GM21529 (cell line): ENCODE measurements around the gene SCPEP1.
"Not testable (repeated sequence)": the region's sequence is repeated elsewhere in the genome, so short reads cannot be mapped to it uniquely, and the experiment has no call there.

Source experiments
- ATAC-seq: cut with Tn5 transposase; IDR thresholded peaks from one replicate; pipeline ENCODE4 v1.9.1; 2021; ENCODE audit not compliant: unreplicated experiment

The SCPEP1 gene

DNA sequence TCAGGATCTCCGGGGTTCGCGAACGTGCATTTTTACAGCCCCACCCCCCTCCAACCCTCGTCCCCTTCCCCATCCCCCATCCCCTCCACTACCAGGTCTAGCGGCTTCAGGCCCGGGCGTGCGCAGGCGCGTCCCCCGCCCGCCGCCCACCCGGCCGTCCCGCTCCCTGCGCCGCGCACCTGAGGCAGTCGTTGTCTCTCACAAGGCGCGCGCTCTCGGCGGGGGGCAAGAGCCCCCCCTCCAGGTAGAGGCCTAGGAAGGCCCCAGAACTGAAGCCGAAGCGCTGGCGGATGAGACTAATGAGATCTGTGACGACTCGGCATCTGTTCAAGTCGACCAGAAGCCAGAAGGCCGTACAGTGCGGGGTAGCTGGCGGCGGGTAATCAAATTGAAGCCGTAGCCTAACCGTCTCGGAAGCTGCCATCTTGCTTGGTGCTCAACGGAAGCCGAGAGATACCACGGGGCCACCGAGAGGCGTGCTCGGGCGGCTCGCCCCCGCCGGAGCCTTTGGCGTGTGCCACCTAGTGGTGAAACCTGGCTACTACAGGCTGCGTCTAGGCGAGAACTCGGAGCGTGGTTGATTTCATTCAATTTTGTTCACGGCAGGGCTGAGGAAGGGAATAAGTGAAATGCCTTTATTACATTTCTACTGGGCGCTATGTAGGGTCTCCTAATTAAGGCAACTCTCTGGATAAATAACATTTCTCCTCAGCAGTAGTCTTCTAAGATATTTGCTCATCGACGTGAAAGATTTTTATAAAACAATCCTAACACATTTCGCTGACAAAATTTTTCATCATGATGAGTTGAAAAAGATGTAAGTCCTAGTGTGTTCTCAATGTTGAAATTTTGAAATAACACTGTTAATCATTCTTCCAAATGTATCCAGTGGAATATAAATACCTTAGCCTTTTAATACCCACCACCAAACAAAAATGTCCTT lies 17.1 kb upstream of the SCPEP1 start, which contains the start of gene COIL:
COIL (minus strand) TSS at position 455 of the 943 bp plus-strand sequence; CDS start at position 424, 31 bp downstream.
- peak; percentile 96 for ATAC-seq

DNA sequence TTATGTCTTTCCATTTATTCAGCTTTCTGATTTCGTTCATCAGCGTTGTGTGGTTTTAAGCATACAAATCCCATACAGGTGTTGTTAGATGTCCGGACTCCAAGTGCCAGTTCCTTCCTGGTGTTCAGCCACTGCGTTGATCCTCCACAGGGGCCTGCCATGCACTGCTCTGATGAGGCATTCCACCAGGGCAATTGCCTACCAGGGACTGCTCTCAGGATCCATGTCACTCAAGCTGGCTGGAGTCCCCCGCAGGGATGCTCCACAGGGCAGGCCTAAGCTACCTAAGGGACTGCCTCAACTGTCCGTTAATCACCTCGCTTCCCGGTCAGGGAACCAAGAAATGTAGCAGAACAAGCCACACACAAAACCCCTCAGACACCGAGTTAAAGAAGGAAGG lies 12.7 kb upstream of the SCPEP1 start:
- not testable (repeated sequence) for ATAC-seq

DNA sequence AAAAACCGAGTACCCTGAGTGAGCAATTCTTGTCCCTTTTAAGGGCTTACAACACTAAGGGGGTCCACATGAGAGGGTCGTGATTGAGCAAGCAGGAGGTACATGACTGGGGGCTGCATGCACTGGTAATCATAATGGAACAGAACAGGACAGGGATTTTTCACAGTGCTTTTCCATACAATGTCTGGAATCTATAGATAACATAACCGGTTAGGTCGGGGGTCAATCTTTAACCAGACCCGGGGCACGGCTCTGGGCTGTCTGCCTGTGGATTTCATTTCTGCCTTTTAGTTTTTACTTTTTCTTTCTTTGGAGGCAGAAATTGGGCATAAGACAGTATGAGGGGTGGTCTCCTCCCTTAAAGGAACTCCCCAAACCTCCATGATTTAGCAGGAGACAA lies 12.2 kb upstream of the SCPEP1 start:
- ATAC-seq: not testable (repeated sequence)

DNA sequence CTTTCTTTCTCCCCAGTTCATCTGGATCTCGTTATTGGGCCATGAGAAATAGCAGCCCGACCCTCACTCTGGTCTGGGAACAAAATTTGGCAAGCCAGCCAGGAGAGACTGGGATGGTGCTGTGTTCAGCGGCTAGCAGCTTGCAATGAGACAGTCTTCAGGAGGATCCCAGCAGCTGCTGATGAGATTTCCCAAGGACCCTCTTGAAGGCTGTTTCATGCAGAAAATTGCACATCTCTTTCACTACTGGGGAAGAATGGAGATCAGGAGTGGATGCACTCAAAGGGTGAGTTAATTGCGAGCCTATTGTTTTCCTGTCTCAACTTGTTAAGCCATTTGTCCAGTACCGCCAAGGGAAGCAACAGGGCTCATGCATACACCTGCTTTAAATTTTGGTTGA lies 11.6 kb upstream of the SCPEP1 start:
- ATAC-seq: no peak

DNA sequence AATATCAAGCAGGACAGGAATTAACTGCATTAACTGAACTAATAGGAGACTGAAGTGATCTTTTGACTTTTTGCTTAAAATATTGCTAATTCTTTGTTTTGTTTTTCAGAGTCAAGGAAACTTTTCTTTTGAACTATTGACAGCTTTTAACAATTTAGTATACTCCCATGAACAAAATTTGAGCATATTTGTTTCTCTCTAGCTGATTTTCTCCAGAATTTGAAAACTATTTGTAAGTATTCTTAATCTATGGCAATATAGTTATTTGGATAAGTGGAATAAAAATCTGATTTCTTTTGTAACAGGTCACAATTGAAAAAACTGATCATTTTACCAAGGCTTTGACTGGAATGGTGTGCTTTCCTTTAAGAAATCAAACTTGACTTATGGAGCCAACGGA lies 7.0 kb upstream of the SCPEP1 start:
- ATAC-seq: no peak

DNA sequence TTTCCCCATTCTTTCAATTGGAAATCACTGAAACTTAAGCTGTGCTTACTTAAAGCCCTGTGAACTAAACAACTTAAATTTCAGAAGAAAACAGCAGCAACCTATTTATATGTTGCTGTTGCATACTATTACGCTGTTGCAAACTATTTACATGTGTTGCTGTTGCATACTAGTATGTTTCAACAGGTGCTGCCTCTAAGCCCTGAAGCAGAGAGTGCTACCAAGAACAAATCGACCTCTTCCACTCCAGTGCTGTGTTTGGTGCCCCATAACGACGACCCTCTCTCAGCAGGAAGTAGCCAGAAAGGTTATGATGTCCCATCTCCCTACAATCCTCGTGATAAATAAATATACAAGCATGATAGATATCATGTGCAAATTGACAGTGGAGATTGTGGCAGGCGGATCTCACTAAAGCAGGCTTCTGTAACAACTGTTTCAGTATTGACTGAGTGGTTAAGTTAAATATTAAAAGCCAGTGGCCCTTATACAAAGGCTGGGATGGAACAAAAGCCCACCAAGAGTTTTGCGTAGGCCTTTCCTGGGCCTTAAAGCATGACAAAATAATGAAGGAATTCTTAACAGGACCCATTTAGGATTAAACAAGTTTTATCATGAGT lies 5.7 kb upstream of the SCPEP1 start:
- no peak for ATAC-seq

DNA sequence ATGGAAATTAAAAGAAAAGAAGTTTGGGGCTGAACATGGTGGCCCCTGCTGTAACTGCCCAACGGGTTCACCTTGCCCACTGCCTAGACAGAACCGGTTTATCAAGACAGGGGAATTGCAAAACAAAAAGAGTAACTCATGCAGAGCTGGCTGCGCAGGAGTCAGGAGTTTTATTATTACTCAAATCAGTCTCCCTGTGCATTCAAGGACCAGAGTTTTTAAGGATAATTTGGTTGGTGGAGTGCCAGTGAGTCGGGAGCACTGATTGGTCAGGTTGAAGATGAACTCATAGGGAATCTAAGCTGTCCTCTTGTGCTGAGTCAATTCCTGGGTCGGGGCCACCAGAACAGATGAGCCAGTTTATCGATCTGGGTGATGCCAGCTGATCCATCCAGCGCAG lies 4.4 kb upstream of the SCPEP1 start:
- no peak for ATAC-seq

DNA sequence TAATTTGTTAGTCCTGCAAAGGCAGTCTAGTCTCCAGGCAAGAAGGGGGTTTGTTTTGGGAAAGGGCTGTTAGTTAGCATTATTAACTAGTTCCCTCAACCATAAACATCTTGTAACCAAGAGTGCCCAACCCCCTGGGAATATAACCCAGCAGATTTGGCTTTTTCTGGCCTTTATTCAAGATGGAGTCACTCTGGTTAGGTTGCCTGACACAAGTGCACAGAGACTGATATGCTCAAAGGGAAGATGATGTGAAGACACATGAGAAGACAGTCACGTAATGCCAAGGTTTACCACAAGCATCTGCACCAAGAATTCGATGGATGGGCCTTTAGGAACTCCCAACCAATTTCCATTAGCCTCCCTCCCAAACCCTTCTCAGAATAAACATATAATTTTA lies 3.9 kb upstream of the SCPEP1 start:
- no peak for ATAC-seq

DNA sequence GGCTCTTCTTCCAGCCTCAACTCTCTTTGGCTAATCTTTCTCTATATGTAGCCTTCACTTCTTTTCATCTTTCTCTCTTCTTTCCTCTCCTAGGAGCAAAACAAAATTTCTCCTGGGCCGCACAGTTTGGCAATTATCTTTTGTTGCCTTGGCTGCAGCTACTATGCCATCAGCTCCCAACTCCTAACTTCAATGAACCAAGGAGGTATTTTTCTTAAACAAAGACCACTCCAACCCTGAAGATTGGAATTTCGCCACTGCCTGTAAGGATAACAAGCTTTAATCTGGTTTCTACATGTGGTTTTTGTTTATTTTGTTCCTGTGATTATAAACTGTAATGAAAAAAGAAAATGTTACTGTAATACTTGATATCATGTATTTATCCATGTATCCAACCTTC lies 2.3 kb upstream of the SCPEP1 start:
- no peak for ATAC-seq

DNA sequence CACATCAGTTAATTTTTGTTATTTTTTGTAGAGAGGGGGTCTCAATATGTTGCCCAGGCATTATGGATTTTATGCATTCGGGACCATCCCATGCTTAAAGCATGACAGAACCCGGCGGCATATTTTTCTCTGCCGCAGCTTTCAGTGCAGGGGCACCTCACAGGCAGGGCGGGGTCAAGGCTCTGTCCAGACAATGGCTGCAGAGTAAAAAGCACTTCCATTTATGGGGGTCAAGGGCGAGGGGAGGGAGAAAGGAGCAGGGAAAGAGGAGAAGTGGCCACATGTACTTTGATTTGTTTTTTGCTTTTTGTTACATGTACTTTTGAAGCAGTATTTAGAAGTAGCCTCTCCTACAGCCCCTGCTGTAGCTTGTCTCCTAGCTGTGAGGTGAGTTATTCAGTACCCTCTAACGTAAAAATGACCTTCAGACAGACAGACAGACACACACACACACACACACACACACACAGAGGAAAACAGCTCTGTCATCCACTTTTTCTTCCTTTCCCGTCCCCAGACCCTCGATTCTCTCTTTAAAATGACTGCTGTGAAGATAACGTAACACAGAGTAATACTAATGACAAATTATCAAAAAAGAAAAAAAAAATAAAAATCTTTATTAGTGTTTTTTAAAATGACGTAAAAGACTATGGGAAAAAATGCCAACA lies 856 bp upstream of the SCPEP1 start:
- no peak for ATAC-seq

DNA sequence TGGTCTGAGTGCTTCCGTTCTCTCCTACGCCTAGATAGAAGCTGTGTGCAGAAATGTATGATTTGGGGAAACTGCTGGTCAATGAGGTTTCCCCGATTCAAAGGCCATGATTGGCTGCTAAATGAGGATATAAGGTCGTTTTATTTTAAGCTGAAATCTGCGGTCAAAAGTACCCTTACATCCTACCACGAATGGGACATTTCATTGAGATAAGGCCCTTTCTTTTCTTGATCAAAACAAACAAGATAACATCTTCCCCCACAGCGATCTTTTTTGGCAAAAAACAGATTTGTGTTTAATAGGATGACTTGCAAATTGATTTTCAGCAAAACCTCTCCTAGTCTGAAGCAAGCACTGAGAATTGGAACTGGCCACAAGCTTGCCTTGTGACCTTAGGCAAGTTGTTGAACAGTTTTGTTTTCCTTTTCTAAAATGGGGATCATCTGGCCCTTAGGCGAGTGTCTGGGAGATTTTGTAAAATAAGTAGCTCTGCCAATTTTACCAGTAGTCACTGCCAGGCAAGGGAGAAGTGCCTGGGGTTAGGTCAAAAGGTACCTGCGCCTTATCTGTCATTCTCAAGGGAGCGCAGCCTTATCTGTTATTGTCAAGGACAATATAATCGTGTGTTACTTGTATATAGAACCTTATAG lies 635 bp downstream of the SCPEP1 start:
- peak; percentile 33 for ATAC-seq

DNA sequence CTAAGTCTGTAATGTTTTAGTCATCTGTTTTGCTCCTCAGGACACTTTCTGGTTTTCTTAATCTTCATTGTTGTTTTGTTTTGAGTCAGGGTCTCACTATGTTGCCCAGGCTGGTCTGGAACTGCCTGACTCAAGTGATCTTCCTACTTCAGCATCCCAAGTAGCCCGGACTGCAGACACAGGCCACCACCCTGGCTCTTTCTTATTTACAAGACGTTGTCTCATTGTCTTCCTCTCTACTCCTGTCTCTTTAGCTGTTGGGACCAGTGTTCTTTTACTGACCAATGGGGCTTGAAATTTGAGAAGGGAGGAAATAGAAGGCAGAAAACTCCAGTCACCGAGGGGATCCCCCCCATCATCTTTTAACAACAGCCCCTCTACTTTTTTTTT lies 1.2 kb downstream of the SCPEP1 start:
- peak; percentile 30 for ATAC-seq

DNA sequence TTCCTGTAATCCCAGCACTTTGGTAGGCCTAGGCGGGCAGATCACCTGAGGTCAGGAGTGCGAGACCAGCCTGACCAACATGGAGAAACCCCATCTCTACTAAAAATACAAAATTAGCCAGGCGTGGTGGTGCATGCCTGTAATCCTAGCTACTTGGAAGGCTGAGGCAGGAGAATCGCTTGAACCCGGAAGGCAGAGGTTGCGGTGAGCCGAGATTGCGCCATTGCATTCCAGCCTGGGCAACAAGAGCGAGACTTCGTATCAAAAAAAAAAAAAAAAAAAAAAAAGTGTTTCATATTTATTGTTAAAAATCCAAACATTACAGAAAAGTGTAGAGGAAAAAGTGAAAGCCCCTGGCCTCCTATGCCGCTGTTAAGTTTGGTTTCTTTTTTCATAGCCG lies 2.6 kb downstream of the SCPEP1 start:
- not testable (repeated sequence) for ATAC-seq

DNA sequence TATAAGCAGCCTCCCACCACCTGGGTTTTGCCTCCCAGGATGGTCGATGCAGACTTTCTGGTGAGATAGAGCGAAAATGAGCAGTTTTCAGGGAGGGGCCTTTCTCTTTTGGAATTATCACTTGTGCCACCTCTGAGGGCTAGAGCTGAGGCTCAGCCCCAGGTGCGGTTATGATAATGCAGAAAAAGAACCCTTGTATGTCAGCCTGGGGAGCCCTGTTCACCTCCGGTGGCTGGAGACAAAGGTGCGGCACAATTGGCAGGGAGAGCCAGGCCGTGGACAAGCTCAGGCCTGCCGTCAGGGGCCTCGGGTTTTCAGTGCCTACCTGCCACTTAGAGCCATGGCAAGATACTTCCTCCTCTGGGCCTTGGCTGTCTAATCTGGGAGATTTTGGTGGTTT lies 4.4 kb downstream of the SCPEP1 start:
- no peak for ATAC-seq

DNA sequence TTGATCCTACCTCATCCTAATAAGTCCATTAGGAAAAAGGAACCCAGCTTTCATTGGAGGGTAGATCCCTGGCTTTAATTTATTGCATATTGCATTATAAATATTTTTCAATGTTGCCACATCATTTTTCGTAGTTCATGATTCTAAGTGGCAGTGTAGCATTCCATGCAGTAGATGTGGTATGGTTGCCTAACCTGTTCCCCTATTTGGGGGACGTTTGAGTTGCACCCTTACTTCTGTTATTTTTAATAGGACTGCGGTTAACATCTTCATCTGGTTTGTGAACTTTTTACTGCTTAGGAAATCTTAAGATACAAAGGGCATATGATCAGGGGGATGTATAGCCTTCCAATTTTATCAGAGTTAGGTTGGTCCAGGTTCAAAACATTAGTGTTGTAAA lies 5.4 kb downstream of the SCPEP1 start:
- no peak for ATAC-seq

DNA sequence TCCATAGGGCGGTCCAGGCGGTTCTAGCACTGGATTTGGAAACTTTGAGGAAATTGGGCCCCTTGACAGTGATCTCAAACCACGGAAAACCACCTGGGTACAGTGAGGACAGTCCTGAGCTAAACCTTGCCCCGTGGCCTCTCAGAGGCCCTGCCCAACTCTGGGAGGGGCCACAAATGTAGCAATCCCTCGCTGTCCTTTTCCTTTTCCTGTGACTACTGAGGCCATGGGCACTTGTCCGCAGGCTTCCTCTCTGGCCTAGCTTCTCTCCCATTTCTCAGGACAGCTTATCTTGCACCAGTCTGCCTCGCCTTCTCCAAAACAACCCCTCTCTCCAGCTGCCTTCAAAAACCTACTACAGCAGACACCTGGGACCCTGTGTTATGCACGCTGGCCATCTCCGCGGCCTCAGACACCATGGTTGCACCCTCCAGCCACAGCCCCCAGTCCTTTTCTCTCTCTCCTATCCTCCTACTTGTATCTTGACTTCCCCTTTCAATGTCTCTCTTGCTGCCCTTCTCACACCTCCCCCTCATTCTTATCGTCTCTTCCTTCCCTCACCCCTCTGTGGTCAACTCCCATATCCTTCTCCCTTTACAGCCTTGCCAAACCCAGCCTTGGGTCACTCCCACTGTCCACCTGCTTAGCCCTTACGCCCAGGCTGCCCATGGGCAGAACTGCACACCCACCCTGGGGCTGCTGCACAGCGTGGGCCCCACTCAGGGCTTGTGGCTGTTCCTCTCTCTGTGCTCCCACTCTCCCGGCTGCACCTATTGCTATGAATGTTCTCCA lies 7.6 kb downstream of the SCPEP1 start:
- ATAC-seq: no peak

DNA sequence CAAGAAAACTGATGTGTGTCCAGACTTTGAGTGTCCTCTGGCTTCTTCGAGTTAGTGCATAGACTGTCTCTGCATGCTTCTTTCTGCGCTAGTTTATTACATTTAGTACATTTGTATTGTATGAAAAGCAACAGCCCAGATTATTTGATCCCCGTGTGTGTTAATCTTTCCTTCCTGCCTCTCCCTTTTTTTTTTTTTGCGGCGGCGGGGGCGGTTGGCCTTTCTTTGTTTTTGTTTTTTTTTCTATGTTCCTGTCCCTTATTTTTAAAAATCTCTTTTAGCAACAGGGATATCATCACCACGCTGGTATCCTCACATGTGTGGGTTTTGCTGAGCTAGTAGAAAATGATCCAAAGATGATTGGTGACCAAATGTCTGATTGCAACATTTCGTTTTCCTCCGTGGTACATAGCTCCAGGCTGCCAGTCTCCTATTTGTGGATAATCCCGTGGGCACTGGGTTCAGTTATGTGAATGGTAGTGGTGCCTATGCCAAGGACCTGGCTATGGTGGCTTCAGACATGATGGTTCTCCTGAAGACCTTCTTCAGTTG lies 9.4 kb downstream of the SCPEP1 start:
- ATAC-seq: no peak

DNA sequence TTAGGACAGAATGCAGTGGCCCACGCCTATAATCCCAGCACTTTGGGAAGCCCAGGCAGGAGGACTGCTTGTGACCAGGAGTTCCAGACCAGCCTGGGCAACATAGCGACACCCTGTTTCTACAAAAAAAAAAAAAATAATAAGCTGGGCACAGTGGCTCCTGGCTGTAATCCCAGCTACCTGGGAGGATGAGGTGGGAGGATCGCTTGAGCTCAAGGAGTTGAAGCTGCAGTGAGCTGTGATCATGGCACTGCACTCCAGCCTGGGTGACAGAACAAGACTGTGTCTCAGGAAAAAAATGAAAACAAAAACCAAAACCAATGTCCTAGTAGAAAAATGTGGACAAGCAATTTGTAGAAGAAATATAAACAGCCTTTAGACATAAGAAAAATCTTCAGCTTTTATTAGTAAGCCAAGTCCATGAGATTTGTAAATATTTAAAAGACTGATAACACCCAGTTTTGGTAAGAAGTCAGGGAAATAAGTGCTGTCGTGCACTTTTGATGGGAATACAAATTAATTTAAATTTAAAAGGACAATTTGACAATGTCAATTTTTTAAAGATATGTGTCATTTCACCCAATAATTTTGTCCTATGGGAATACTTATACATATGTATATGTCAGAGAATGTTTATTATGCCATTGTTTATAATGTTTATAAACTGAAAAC lies 11.1 kb downstream of the SCPEP1 start:
- no peak for ATAC-seq

DNA sequence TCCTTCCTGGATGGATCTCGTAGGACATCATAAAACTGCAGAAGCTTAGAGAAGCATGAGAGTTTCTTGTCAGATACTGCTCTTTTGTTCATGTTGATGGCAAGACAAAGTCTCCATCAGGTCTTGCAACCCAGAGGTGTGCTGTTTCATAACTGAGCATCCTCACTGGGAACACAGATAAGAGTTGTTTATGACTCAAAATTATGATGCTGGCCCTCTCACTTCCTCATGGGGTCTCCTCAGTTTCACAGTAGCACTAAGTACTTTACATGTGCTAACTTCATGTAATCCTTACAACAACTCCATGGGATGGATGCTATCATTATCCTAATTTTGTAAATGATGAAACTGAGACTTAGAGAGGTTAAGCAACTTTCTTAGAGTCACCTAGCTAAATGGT lies 14.4 kb downstream of the SCPEP1 start:
- ATAC-seq: no peak
